HG03439 (cell line): ENCODE data around the gene PLCG2.
A peak's percentile ranks its signal among the peaks of the same experiment; 100 is the strongest.
"Not testable (repeated sequence)": the region's sequence is repeated elsewhere in the genome, so short reads cannot be mapped to it uniquely, and the experiment has no call there.

ENCODE experiments used
- ATAC-seq: cut with Tn5 transposase; IDR thresholded peaks from one replicate; pipeline ENCODE4 v1.9.1; 2021; ENCODE audit warnings: mild to moderate bottlenecking, moderate library complexity; ENCODE audit not compliant: unreplicated experiment

The PLCG2 gene

GRCh38 chr16:81786868-81787267 lies 7.8 kb downstream of the PLCG2 start:
- no peak for ATAC-seq

- ATAC-seq, result no peak
Observed at GRCh38 chr16:81787659-81788058, 8.6 kb downstream of the PLCG2 start.

- no peak for ATAC-seq
Observed at GRCh38 chr16:81790277-81790676, 11.2 kb downstream of the PLCG2 start.

- no peak for ATAC-seq
Observed at GRCh38 chr16:81790830-81791435, 11.8 kb downstream of the PLCG2 start.

GRCh38 chr16:81792828-81793227 lies 13.7 kb downstream of the PLCG2 start:
- ATAC-seq, result no peak

- no peak for ATAC-seq
Observed at GRCh38 chr16:81795193-81795592, 16.1 kb downstream of the PLCG2 start.

- ATAC-seq, result no peak
Observed at GRCh38 chr16:81796035-81796434, 16.9 kb downstream of the PLCG2 start.

- no peak for ATAC-seq
Observed at GRCh38 chr16:81796583-81797346, 17.7 kb downstream of the PLCG2 start.

- ATAC-seq, result peak; percentile 47
Observed at GRCh38 chr16:81797443-81797842, 18.4 kb downstream of the PLCG2 start.

- ATAC-seq, result peak; percentile 48
Observed at GRCh38 chr16:81798311-81799137, 19.4 kb downstream of the PLCG2 start.

- ATAC-seq, result no peak
Observed at GRCh38 chr16:81799138-81799504, 20.0 kb downstream of the PLCG2 start.

GRCh38 chr16:81801724-81802123 lies 22.6 kb downstream of the PLCG2 start:
- not testable (repeated sequence) for ATAC-seq

- ATAC-seq, result no peak
Observed at GRCh38 chr16:81803332-81803731, 24.2 kb downstream of the PLCG2 start.

GRCh38 chr16:81804134-81804610 lies 25.1 kb downstream of the PLCG2 start:
- ATAC-seq, result no peak

GRCh38 chr16:81806696-81807095 lies 27.6 kb downstream of the PLCG2 start:
- no peak for ATAC-seq

- no peak for ATAC-seq
Observed at GRCh38 chr16:81807767-81808358, 28.8 kb downstream of the PLCG2 start.

GRCh38 chr16:81808933-81809480 lies 29.9 kb downstream of the PLCG2 start:
- peak; percentile 57 for ATAC-seq

GRCh38 chr16:81809567-81809966 lies 30.5 kb downstream of the PLCG2 start:
- ATAC-seq, result no peak

- ATAC-seq, result no peak
Observed at GRCh38 chr16:81810361-81810760, 31.3 kb downstream of the PLCG2 start.

GRCh38 chr16:81810894-81811538 lies 31.9 kb downstream of the PLCG2 start:
- peak; percentile 43 for ATAC-seq
